NT2/D1 (cell line): ENCODE results near the gene NBEAL2.

Source experiments
- YY1 ChIP-seq: IDR thresholded peaks from 2 replicates; pipeline ENCODE4 v1.6.1; 2011; ENCODE audit not compliant: insufficient read length, insufficient read depth
- ZNF274 ChIP-seq: IDR thresholded peaks from 2 replicates; pipeline ENCODE4 v1.6.1; 2011; ENCODE audit warnings: mild to moderate bottlenecking, low read depth, low read length

DNA sequence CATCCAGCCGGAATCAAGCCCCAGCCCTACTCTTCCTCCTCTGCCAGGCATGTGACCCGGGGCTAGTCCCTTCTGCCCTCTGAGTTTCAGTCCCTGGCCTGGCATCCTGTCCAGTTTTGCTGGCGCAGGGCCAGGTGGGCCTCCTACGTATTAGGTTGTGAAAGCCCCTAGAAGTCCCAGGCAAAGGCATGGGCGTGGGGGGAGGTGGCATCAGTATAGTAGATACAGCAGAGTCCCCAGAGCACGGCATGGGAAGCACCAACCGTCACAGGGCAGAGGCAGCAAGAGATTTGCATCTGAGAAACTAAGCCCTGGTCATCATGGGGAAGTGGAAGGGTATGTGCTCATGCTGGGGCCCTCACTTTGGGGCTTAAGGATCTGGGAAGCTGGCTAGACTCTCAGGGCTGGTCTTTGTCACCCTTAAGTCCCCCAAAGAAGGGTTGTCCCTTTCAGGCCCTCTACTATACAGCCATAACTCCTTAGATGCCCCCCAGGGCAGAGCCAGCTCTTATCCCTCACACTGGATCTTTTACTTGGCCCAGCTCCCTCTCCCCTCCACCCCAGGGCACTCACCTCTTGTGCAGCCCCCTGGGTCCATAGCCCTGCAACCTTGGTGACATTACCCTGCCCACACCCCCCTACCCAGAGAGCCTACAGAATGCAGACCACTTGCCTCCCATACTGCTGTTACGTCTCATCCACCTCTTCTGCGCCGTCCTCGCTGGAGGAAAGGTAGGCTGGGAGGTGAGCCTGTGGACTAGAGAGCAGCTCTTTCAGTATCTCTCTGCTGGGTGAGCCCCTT lies 11.3 kb downstream of the NBEAL2 start:
- TF ChIP-seq ZNF274 (no peak), YY1 (no peak)
